ENCODE data around the gene MYT1. TPM values are rescaled to one million over a fixed set of nuclear protein-coding genes. Genes with fewer than 3 reads are reported as not detected.

MYT1 gene
- total RNA-seq, 1 experiment from 2014 or later = 4.1 TPM

GRCh38 chr20:64167676-64168075, 3.4 kb downstream of the MYT1 start:
- Histone ChIP-seq H2AFZ (ENCODE audit: low read length) (no peak overlapping the region), H3K9ac (ENCODE audit: low read length) (no peak overlapping the region), H4K20me1 (ENCODE audit: insufficient read depth, low read depth, low read length) (0 out of 2 replicates have a peak, but pooled peaks cover 3% of the 10 kb centered on the region), H3K27me3 (ENCODE audit: low read length) (no peaks in the 10 kb centered on the region), H3K4me2 (ENCODE audit: low read depth, low read length, poor library complexity, severe bottlenecking) (no peak overlapping the region), H3K4me3 (ENCODE audit: low read length) (no peak overlapping the region), H3K27ac (ENCODE audit: low read length) (no peak overlapping the region), H3K4me1 (ENCODE audit: low read length) (no peaks in the 10 kb centered on the region), H3K79me2 (ENCODE audit: low read length) (no peaks in the 10 kb centered on the region), H3K36me3 (ENCODE audit: insufficient read depth, low read length) (no peaks in the 10 kb centered on the region), H3K9me2 (replicated peaks; ENCODE audit: insufficient read depth, low read length) (no peaks in the 10 kb centered on the region), H3K9me3 (ENCODE audit: low read length) (no peaks in the 10 kb centered on the region)
- no peak for DNase-seq

GRCh38 chr20:64168381-64169090, 4.3 kb downstream of the MYT1 start:
- no peak overlapping the region for H3K27ac ChIP-seq (ENCODE audit: low read length)
- H3K9me3 ChIP-seq (ENCODE audit: low read length) = no peaks in the 10 kb centered on the region
- no peak overlapping the region for H3K4me3 ChIP-seq (ENCODE audit: low read length)
- H3K9me2 ChIP-seq (replicated peaks; ENCODE audit: insufficient read depth, low read length) = no peaks in the 10 kb centered on the region
- no peak for DNase-seq
- 0 out of 2 replicates have a peak, but pooled peaks cover 3% of the 10 kb centered on the region for H4K20me1 ChIP-seq (ENCODE audit: insufficient read depth, low read depth, low read length)
- H2AFZ ChIP-seq (ENCODE audit: low read length) = no peak overlapping the region
- no peak overlapping the region for H3K9ac ChIP-seq (ENCODE audit: low read length)
- H3K27me3 ChIP-seq (ENCODE audit: low read length) = no peaks in the 10 kb centered on the region
- no peaks in the 10 kb centered on the region for H3K36me3 ChIP-seq (ENCODE audit: insufficient read depth, low read length)
- no peaks in the 10 kb centered on the region for H3K79me2 ChIP-seq (ENCODE audit: low read length)
- no peaks in the 10 kb centered on the region for H3K4me1 ChIP-seq (ENCODE audit: low read length)
- no peak overlapping the region for H3K4me2 ChIP-seq (ENCODE audit: low read depth, low read length, poor library complexity, severe bottlenecking)

- H3K4me3 ChIP-seq (ENCODE audit: low read length) = no peak overlapping the region
- H2AFZ ChIP-seq (ENCODE audit: low read length) = no peak overlapping the region
- H3K27ac ChIP-seq (ENCODE audit: low read length) = no peak overlapping the region
- no peaks in the 10 kb centered on the region for H3K4me1 ChIP-seq (ENCODE audit: low read length)
- H3K9me2 ChIP-seq (replicated peaks; ENCODE audit: insufficient read depth, low read length) = no peaks in the 10 kb centered on the region
- no peaks in the 10 kb centered on the region for H3K27me3 ChIP-seq (ENCODE audit: low read length)
- H3K9me3 ChIP-seq (ENCODE audit: low read length) = no peaks in the 10 kb centered on the region
- H3K36me3 ChIP-seq (ENCODE audit: insufficient read depth, low read length) = no peaks in the 10 kb centered on the region
- H3K79me2 ChIP-seq (ENCODE audit: low read length) = no peaks in the 10 kb centered on the region
- H3K4me2 ChIP-seq (ENCODE audit: low read depth, low read length, poor library complexity, severe bottlenecking) = no peak overlapping the region
- no peak overlapping the region for H3K9ac ChIP-seq (ENCODE audit: low read length)
- 0 out of 2 replicates have a peak, but pooled peaks cover 3% of the 10 kb centered on the region for H4K20me1 ChIP-seq (ENCODE audit: insufficient read depth, low read depth, low read length)
- no peak for DNase-seq
Observed at GRCh38 chr20:64169091-64169560, 4.9 kb downstream of the MYT1 start.

GRCh38 chr20:64171211-64171610, 7.0 kb downstream of the MYT1 start:
- no peaks in the 10 kb centered on the region for H3K9me2 ChIP-seq (replicated peaks; ENCODE audit: insufficient read depth, low read length)
- no peaks in the 10 kb centered on the region for H3K9me3 ChIP-seq (ENCODE audit: low read length)
- H3K4me1 ChIP-seq (ENCODE audit: low read length) = no peaks in the 10 kb centered on the region
- H3K79me2 ChIP-seq (ENCODE audit: low read length) = no peaks in the 10 kb centered on the region
- no peak overlapping the region for H3K4me2 ChIP-seq (ENCODE audit: low read depth, low read length, poor library complexity, severe bottlenecking)
- H3K27me3 ChIP-seq (ENCODE audit: low read length) = no peaks in the 10 kb centered on the region
- H4K20me1 ChIP-seq (ENCODE audit: insufficient read depth, low read depth, low read length) = no peaks in the 10 kb centered on the region
- H3K36me3 ChIP-seq (ENCODE audit: insufficient read depth, low read length) = no peaks in the 10 kb centered on the region
- no peak overlapping the region for H3K27ac ChIP-seq (ENCODE audit: low read length)
- no peak for DNase-seq
- H2AFZ ChIP-seq (ENCODE audit: low read length) = no peak overlapping the region
- no peak overlapping the region for H3K4me3 ChIP-seq (ENCODE audit: low read length)
- no peak overlapping the region for H3K9ac ChIP-seq (ENCODE audit: low read length)

- H3K27me3 ChIP-seq (ENCODE audit: low read length) = no peaks in the 10 kb centered on the region
- no peak overlapping the region for H3K27ac ChIP-seq (ENCODE audit: low read length)
Observed at GRCh38 chr20:64173116-64173515, 8.9 kb downstream of the MYT1 start.

GRCh38 chr20:64176551-64176950, 12.3 kb downstream of the MYT1 start:
- H3K4me1 ChIP-seq (ENCODE audit: low read length) = no peaks in the 10 kb centered on the region
- H3K4me2 ChIP-seq (ENCODE audit: low read depth, low read length, poor library complexity, severe bottlenecking) = no peak overlapping the region
- H3K27me3 ChIP-seq (ENCODE audit: low read length) = no peaks in the 10 kb centered on the region
- H3K9me2 ChIP-seq (replicated peaks; ENCODE audit: insufficient read depth, low read length) = no peaks in the 10 kb centered on the region
- H3K36me3 ChIP-seq (ENCODE audit: insufficient read depth, low read length) = no peaks in the 10 kb centered on the region
- no peaks in the 10 kb centered on the region for H4K20me1 ChIP-seq (ENCODE audit: insufficient read depth, low read depth, low read length)
- no peak for DNase-seq
- no peak overlapping the region for H2AFZ ChIP-seq (ENCODE audit: low read length)
- H3K27ac ChIP-seq (ENCODE audit: low read length) = no peak overlapping the region
- no peak overlapping the region for H3K4me3 ChIP-seq (ENCODE audit: low read length)
- H3K79me2 ChIP-seq (ENCODE audit: low read length) = no peaks in the 10 kb centered on the region
- H3K9ac ChIP-seq (ENCODE audit: low read length) = no peak overlapping the region
- no peaks in the 10 kb centered on the region for H3K9me3 ChIP-seq (ENCODE audit: low read length)

More at GRCh38 chr20:64173116-64173515, 8.9 kb downstream of the MYT1 start:
- no peaks in the 10 kb centered on the region for H3K9me2 ChIP-seq (replicated peaks; ENCODE audit: insufficient read depth, low read length)
- H4K20me1 ChIP-seq (ENCODE audit: insufficient read depth, low read depth, low read length) = no peaks in the 10 kb centered on the region
- H3K4me1 ChIP-seq (ENCODE audit: low read length) = no peaks in the 10 kb centered on the region
- H2AFZ ChIP-seq (ENCODE audit: low read length) = no peak overlapping the region
- H3K9me3 ChIP-seq (ENCODE audit: low read length) = no peaks in the 10 kb centered on the region
- H3K9ac ChIP-seq (ENCODE audit: low read length) = no peak overlapping the region
- no peak for DNase-seq
- H3K79me2 ChIP-seq (ENCODE audit: low read length) = no peaks in the 10 kb centered on the region
- H3K4me2 ChIP-seq (ENCODE audit: low read depth, low read length, poor library complexity, severe bottlenecking) = no peak overlapping the region
- H3K4me3 ChIP-seq (ENCODE audit: low read length) = no peak overlapping the region
- H3K36me3 ChIP-seq (ENCODE audit: insufficient read depth, low read length) = no peaks in the 10 kb centered on the region

GRCh38 chr20:64176971-64177370, 12.7 kb downstream of the MYT1 start:
- Histone ChIP-seq H4K20me1 (ENCODE audit: insufficient read depth, low read depth, low read length) (no peaks in the 10 kb centered on the region), H3K9ac (ENCODE audit: low read length) (no peak overlapping the region), H3K27me3 (ENCODE audit: low read length) (no peaks in the 10 kb centered on the region), H3K9me3 (ENCODE audit: low read length) (no peaks in the 10 kb centered on the region), H2AFZ (ENCODE audit: low read length) (no peak overlapping the region), H3K79me2 (ENCODE audit: low read length) (no peaks in the 10 kb centered on the region), H3K9me2 (replicated peaks; ENCODE audit: insufficient read depth, low read length) (no peaks in the 10 kb centered on the region), H3K36me3 (ENCODE audit: insufficient read depth, low read length) (no peaks in the 10 kb centered on the region), H3K4me2 (ENCODE audit: low read depth, low read length, poor library complexity, severe bottlenecking) (no peak overlapping the region), H3K4me1 (ENCODE audit: low read length) (no peaks in the 10 kb centered on the region), H3K4me3 (ENCODE audit: low read length) (no peak overlapping the region), H3K27ac (ENCODE audit: low read length) (no peak overlapping the region)
- no peak for DNase-seq

- H3K4me2 ChIP-seq (ENCODE audit: low read depth, low read length, poor library complexity, severe bottlenecking) = no peak overlapping the region
- no peak overlapping the region for H3K27ac ChIP-seq (ENCODE audit: low read length)
- no peaks in the 10 kb centered on the region for H4K20me1 ChIP-seq (ENCODE audit: insufficient read depth, low read depth, low read length)
- H2AFZ ChIP-seq (ENCODE audit: low read length) = no peak overlapping the region
- H3K79me2 ChIP-seq (ENCODE audit: low read length) = no peaks in the 10 kb centered on the region
- H3K4me3 ChIP-seq (ENCODE audit: low read length) = no peak overlapping the region
- no peaks in the 10 kb centered on the region for H3K4me1 ChIP-seq (ENCODE audit: low read length)
- H3K27me3 ChIP-seq (ENCODE audit: low read length) = no peaks in the 10 kb centered on the region
- no peaks in the 10 kb centered on the region for H3K9me2 ChIP-seq (replicated peaks; ENCODE audit: insufficient read depth, low read length)
- no peak overlapping the region for H3K9ac ChIP-seq (ENCODE audit: low read length)
- DNase-seq = no peak
- H3K9me3 ChIP-seq (ENCODE audit: low read length) = no peaks in the 10 kb centered on the region
- no peaks in the 10 kb centered on the region for H3K36me3 ChIP-seq (ENCODE audit: insufficient read depth, low read length)
Observed at GRCh38 chr20:64177384-64177783, 13.1 kb downstream of the MYT1 start.
